ENCODE measurements around the gene IARS1.

- TF ChIP-seq CTCF (IDR thresholded peaks at IDR 0.05; ENCODE audit: insufficient read depth, low read length, poor library complexity, severe bottlenecking): no peak
- TF ChIP-seq EZH2phosphoT487 (conservative IDR thresholded peaks at IDR 0.05; ENCODE audit: low read length): no peak
Measured at GRCh38 chr9:92266486-92266885, 27.0 kb downstream of the IARS1 start.

Measured in SU-DHL-6 (cell line).